SJCRH30 (cell line): ENCODE data around the gene RFX5. TPM values are rescaled to one million over a fixed set of nuclear protein-coding genes. Genes with fewer than 3 reads are reported as not detected.
"Not testable (repeated sequence)": the region's sequence is repeated elsewhere in the genome, so short reads cannot be mapped to it uniquely, and the experiment has no call there.

Source experiments
- DNase-seq, 2 experiments: peaks; one replicate each; pipeline ENCODE4 v3.0.0-alpha.2; 2015 to 2020
- H3K27ac ChIP-seq: fragments of 250-450 bp; sonication (Bioruptor Pico); 2 replicates; pipeline ENCODE4 v1.5.1; 2020; ENCODE audit warnings: mild to moderate bottlenecking, moderate library complexity
- H3K27me3 ChIP-seq: fragments of 250-450 bp; sonication (Bioruptor Pico); 2 replicates; pipeline ENCODE4 v1.5.1; 2020; ENCODE audit warnings: mild to moderate bottlenecking, moderate library complexity
- H3K36me3 ChIP-seq: fragments of 250-450 bp; sonication (Bioruptor Pico); 2 replicates; pipeline ENCODE4 v1.5.1; 2020; ENCODE audit warnings: mild to moderate bottlenecking, moderate library complexity
- H3K4me1 ChIP-seq: fragments of 250-450 bp; sonication (Bioruptor Pico); 2 replicates; pipeline ENCODE4 v1.5.1; 2020; ENCODE audit warnings: mild to moderate bottlenecking, moderate library complexity
- H3K4me3 ChIP-seq: fragments of 250-450 bp; sonication (Bioruptor Pico); 2 replicates; pipeline ENCODE4 v1.5.1; 2020; ENCODE audit warnings: mild to moderate bottlenecking, moderate library complexity
- H3K9me3 ChIP-seq: fragments of 250-450 bp; sonication (Bioruptor Pico); replicated peaks from 2 replicates; pipeline ENCODE4 v1.5.1; 2020; ENCODE audit warnings: mild to moderate bottlenecking, moderate library complexity
- total RNA-seq: library from RNA; depleted of rRNA; stranded (reverse); fragments of >200 nt; shearing (Covaris generic); gene quantifications from 2 replicates; pipeline ENCODE4 v1.2.3, GENCODE V29; 2014

Gene RFX5
- total RNA-seq, 1 experiment from 2014 or later = 33.2 TPM

DNA sequence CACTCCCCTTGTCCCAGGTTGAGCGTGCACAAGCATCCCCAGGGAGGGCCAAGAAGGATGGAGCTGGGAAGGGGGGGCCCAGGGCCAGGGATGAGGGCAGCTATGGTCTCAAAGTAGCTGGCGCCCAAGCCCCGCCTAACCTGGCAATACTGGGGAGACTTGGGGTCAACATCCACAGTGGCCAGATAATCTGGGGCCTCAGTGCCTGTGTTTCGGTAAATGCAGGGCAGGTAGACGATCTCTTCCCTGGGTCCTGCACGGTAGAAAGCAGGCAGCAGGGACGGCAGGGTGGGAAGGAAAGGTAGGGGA, 22.2 kb upstream of the RFX5 start:
- DNase-seq = no peak
- Histone ChIP-seq H3K9me3 (no peaks in the 10 kb centered on the region), H3K36me3 (no peaks in the 10 kb centered on the region), H3K27me3 (no peaks in the 10 kb centered on the region), H3K4me3 (no peak overlapping the region), H3K4me1 (peaks cover 19% of the 10 kb centered on the region), H3K27ac (no peak overlapping the region)

DNA sequence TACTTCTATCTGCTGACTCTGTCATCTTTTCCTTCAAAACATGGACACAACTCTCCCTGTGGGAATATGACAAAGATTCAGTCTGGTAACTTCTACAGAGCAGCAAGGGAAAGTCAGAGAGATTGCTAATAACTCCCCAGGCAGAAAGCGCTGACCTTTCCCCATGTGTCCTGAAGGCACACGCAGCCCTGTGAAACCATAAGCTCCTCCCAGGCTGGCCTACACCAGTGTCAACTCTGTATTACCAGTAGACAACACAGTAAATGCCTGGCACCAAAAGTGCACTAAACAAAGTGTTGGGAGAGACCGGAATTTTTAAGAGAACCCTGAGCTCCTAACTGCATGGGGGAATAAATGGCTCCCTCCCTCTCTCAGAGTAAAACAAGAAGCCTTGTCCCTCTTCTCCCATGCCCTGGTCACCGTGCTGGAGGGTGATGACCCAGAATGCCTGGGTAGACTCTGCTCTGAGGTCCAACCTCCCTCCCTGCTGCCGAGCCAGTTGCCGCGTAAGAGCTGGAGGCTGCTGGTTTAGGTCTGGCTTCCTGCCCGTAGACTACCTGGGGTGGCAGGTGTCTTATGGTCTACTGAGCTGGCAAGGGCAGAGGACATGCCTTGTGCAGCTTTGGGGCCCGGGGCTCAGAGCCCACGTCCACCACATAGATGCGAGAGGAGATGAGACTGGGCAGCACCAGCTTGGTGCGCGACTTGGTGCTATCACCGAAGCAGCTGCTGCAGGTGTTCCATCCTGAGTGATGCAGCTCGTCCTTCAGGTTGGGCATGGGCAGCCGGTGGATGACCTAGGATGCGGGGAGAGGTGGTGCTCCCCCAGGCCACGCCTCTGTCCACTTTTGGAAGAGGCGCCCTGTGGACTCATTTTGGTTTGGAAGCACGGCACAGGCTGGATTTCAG, 21.6 kb upstream of the RFX5 start:
- H3K27ac ChIP-seq = no peak overlapping the region
- H3K9me3 ChIP-seq = no peaks in the 10 kb centered on the region
- H3K4me1 ChIP-seq = peaks cover 19% of the 10 kb centered on the region
- no peaks in the 10 kb centered on the region for H3K27me3 ChIP-seq
- DNase-seq = no peak
- H3K4me3 ChIP-seq = no peak overlapping the region
- no peaks in the 10 kb centered on the region for H3K36me3 ChIP-seq

DNA sequence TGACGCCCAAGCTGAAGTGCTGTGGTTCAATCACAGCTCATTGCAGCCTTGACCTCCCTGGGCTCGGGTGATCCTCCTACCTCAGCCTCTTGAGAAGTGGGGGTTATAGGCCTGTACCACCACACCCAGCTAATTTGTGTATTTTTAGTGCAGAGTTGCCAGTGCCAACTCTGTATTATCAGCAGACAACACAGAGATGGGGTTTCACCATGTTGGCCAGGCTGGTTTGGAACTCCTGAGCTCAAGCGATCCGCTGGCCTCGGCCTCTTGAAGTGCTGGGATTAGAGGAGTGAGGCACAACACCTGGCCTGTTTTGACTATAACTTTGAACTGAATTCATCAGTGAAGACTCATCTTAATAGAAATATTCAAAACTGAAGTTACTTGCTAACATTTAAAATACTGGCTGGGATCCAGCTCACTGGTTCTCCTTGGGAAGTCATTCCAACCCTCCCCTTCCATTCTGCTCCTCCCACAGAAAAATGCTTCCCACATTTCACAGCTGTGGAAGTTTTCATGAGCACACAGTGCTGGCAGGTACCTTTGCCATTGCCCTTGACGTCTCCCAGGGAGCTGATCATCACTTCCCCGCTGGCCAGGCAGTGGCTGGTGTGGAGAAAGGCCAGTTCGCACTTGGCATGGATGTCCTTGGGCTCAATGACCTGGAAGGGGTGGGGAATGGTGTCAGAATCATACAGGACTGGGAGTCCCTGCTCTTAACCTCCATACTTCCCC, 20.8 kb upstream of the RFX5 start:
- no peak for DNase-seq
- H3K4me1 ChIP-seq = peaks cover 16% of the 10 kb centered on the region
- H3K9me3 ChIP-seq = no peaks in the 10 kb centered on the region
- H3K27ac ChIP-seq = no peak overlapping the region
- H3K36me3 ChIP-seq = no peaks in the 10 kb centered on the region
- H3K4me3 ChIP-seq = no peak overlapping the region
- H3K27me3 ChIP-seq = no peaks in the 10 kb centered on the region

DNA sequence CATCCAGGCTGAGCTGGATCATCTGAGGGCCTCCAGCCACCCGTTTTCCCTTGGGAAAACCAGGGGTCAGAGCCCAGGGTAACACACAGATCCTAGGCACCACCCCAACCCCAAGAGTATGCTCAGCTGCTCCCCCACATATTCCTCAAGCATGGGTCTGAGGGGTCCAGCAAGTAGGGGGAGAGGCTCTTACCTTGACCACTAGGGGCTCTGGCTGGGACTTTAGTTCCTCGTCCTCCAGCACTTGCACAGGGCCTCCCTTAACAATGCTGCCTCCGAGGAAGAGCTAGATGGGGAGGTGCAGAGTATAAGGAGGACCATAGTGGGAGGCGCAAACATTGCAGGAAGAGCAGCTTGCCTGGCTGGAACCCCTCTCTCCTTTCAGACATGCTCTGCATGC, 17.9 kb upstream of the RFX5 start:
- Histone ChIP-seq H3K4me3 (no peak overlapping the region), H3K36me3 (no peaks in the 10 kb centered on the region), H3K4me1 (peaks cover 1% of the 10 kb centered on the region; the same call in 1 of the 2 replicates), H3K27me3 (no peaks in the 10 kb centered on the region), H3K9me3 (no peaks in the 10 kb centered on the region), H3K27ac (no peak overlapping the region)
- DNase-seq = no peak

DNA sequence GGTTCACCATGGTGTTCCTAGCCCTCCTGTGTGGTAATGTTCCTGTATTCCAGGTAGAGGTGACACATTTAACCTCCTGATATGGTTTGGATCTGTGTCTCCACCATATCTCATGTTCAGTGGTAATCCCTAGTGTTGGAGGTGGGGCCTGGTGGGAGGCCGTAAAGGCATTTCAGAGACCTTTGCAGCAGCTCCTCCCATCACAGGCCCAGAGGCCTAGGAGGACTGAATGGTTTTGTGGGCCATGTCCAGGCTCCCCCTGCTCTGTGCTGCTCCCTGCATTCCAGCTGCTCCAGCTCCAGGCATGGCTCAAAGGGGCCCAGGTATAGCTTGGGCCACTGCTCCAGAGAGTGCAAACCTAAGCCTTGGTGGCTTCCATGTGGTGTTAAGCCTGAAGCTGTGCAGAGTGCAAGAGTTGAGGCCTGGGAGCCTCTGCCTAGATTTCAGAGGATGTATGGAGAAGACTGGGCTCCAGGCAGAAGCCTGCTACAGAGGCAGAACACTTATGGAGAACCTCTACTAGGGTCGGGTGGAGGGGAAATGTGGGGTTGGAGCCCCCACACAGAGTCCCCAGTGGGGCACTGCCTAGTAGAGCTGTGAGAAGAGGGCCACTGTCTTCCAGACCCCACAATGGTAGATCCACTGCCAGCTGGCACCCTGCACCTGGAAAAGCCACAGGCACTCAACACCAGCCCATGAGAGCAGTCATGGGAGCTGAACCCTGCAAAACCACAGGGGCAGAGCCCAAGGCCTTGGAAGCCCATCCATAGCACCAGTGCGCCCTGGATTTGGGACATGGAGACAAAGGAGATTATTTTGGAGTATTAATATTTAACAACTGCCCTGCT, 15.5 kb upstream of the RFX5 start:
- H3K27me3 ChIP-seq = no peaks in the 10 kb centered on the region
- H3K36me3 ChIP-seq = no peaks in the 10 kb centered on the region
- no peaks in the 10 kb centered on the region for H3K9me3 ChIP-seq
- no peaks in the 10 kb centered on the region for H3K4me1 ChIP-seq
- no peak for DNase-seq
- H3K27ac ChIP-seq = no peak overlapping the region
- no peak overlapping the region for H3K4me3 ChIP-seq

DNA sequence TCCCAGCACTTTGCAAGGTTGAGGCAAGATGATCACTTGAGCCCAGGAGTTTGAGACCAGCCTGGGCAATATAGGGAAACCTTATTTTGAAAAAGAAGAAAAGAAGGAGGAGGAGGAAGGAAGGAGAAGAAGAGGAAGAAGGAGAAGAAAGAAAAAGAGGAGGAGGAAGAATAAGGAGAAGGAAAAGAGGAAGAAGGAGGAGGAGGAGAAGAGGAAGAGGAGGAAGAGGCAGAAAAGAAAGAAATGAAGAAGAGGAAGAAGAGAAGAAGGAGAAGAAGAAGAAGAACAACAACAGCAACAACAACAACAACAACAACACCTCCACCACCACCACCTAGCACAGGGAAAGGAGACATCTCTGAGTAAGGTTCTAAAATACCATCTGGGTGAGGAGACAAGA, 14.8 kb upstream of the RFX5 start:
- Histone ChIP-seq H3K4me1 (no peaks in the 10 kb centered on the region), H3K4me3 (no peak overlapping the region), H3K27me3 (no peaks in the 10 kb centered on the region), H3K36me3 (no peaks in the 10 kb centered on the region), H3K27ac (no peak overlapping the region), H3K9me3 (no peaks in the 10 kb centered on the region)
- no peak for DNase-seq

DNA sequence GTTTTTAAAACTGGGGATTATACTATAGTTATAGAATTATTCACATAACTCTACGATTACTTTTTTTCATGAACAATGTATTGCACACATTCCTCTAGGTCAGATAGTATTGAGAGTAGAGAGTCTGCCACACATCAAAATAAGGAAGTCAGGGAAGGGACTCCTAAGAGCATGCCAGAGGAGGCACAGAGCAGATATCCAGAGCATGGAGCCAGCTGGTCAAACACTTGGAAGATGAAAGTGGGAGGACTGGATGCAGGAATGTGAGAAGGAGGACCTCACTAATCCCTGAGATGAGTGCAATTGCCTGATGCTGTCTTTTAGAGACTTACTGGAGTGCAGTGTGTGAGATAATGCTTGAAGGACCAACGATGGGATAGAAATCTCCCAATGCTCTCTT, 9.6 kb upstream of the RFX5 start:
- Histone ChIP-seq H3K4me1 (no peaks in the 10 kb centered on the region), H3K9me3 (no peaks in the 10 kb centered on the region; the same call in 1 of the 2 replicates), H3K36me3 (no peaks in the 10 kb centered on the region), H3K27me3 (no peaks in the 10 kb centered on the region), H3K4me3 (no peak overlapping the region), H3K27ac (no peak overlapping the region)
- DNase-seq = no peak

DNA sequence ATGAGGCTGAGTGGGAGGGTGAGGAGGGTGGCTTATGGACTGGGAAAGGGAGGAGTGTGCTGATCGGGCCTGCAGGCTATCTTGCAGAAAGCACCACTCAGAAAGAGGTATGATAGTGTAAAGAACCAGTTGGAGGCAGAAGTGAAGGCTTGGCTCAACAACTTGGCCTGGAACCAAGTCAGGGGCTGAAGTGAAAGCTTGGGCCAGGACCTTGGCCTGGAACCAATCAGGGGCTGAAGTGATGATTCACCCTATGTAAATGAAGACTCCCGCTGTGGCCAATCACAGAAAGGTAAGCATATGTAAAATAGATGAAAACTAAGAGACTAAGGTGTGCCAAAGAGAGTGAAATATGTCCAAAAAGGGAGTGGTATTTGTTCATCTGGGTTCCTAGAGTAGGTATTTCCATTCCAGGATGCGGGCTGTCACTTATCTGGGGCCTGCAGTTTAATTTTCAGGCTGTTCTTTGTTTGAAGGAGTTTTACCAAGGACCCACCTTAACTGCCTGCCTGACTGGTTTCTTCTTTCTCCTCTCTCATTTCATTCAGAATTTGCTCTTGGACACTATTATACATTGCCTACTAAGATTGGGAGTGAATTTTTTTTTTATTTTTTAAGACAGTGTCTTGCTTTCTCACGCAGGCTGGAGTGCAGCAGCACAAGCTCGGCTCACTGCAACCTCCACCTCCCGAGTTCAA, 5.1 kb upstream of the RFX5 start:
- DNase-seq = peak in 1 of 2 experiments; percentile 19

DNA sequence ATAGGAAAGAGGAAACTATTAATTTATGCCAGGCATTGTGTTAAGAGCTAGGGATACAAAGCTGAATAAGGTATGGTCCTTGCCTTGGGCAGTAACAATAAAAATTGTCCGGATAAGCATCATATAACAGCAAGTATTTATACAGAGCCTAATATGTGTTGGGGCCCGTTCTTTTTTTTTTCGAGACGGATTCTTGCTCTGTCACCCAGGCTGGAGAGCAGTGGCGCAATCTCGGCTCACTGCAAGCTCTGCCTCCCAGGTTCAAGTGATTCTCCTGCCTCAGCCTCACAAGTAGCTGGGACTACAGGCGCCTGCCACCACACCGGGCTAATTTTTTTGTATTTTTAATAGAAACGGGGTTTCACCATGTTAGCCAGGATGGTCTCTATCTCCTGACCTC, 3.3 kb upstream of the RFX5 start:
- not testable (repeated sequence) for DNase-seq

More for the DNA sequence above, 5.1 kb upstream of the RFX5 start:
- H3K9me3 ChIP-seq = no peaks in the 10 kb centered on the region; the same call in none of the 2 replicates
- H3K27ac ChIP-seq = no peak overlapping the region
- H3K36me3 ChIP-seq = no peaks in the 10 kb centered on the region
- no peak overlapping the region for H3K4me3 ChIP-seq
- H3K4me1 ChIP-seq = peaks cover 5% of the 10 kb centered on the region; the same call in 1 of the 2 replicates
- H3K27me3 ChIP-seq = no peaks in the 10 kb centered on the region

DNA sequence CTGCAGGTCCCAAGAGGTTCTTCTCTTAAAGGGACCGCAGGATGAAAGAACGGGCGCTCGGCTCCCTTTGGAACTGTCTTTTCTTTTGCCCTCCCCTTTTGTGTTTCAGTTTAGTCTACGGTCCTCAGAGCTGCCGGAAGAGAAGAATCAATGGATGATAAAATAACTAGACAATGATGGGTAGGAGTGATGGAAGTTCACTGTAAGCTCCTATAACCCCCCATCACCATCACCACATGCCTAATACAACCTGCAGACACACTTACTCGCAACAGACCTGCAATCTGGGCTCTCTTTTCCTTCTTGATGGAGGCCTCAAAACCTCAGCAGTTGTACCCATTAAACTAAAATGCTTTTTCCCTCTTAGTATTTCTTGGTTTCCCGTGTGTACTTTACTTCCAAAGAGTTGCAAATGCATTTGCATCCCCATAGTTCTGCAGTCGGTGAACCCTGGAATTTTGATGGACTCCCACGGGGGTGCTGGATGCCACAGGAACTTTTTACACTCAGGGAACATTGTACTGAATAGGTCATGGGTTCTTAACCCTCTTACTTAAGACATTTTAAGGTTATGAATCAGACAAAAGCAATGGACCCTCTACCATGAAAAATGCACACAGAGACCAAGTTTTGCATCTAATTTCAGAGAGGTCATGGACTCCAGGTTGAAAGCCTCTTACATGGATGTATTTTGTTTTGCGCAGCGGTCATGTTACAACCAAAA, 633 bp upstream of the RFX5 start:
- H3K27me3 ChIP-seq = no peaks in the 10 kb centered on the region
- peaks cover 5% of the 10 kb centered on the region; the same call in 1 of the 2 replicates for H3K4me1 ChIP-seq
- no peak for DNase-seq
- H3K4me3 ChIP-seq = peak overlapping the region; percentile 66
- H3K36me3 ChIP-seq = 0 out of 2 replicates have a peak, but pooled peaks cover 5% of the 10 kb centered on the region
- no peaks in the 10 kb centered on the region; the same call in none of the 2 replicates for H3K9me3 ChIP-seq
- peak overlapping the region; percentile 78 for H3K27ac ChIP-seq

More for the DNA sequence above, 3.3 kb upstream of the RFX5 start:
- not testable (repeated sequence) for H3K36me3 ChIP-seq, H3K4me1 ChIP-seq, H3K4me3 ChIP-seq, H3K9me3 ChIP-seq, H3K27ac ChIP-seq, H3K27me3 ChIP-seq

DNA sequence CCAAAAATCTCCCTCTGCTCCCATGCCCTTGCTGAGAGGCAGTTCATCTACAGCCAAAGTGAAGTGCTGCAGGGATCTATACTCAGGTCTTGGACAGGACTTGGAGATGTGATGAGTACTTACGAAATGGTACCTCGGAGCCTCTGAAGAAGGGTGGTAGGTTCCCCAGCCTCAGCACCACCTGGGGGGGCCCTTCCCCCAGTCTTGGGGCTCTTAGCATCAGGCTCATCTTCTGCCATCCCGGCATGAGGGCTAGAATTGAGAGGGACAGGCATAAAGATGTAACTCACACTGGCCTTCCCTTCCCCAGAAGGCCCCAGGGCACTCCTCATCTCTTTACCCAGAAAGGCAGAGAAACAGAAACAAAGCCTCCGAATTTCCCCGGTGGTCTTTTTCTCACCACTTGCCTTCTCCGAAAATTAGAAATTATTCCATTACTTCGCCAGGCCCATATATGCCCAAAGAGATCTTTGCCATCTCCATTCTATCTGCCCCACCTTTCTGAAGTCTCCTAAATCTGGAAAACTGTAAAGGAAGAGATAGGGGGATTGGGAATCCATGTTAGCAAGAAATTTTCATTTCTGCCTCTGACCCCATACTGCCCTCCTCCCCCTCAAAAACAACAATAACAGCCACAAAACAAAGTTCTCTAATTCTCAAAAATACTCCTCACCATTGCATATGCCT, 827 bp downstream of the RFX5 start:
- Histone ChIP-seq H3K36me3 (0 out of 2 replicates have a peak, but pooled peaks cover 5% of the 10 kb centered on the region), H3K4me3 (peak overlapping the region; percentile 66), H3K27ac (peak overlapping the region; percentile 78), H3K9me3 (no peaks in the 10 kb centered on the region; the same call in 1 of the 2 replicates), H3K4me1 (peaks cover 5% of the 10 kb centered on the region; the same call in 1 of the 2 replicates), H3K27me3 (no peaks in the 10 kb centered on the region)
- no peak for DNase-seq

DNA sequence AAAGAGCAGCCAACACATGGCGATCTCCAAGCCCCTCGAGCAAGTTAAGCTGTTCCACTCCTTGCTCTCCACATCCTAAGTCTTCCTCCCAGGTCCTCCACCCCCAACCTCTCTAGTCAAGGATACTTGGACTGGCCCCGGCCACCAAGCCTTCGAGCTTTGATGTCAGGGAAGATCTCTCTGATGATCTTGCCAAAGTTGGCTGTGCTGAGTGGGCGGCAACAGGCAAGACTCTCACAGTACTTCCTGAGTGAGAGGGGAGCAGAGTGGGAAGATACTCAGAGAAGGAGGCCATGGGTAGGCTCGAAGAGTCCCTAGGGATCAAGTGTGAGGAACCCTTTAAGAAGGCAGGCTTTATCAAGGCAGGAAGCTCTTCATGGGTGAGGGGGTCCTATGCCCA, 2.8 kb downstream of the RFX5 start:
- Histone ChIP-seq H3K36me3 (0 out of 2 replicates have a peak, but pooled peaks cover 5% of the 10 kb centered on the region), H3K27me3 (no peaks in the 10 kb centered on the region), H3K4me1 (peaks cover 10% of the 10 kb centered on the region), H3K27ac (no peak overlapping the region), H3K4me3 (no peak overlapping the region), H3K9me3 (no peaks in the 10 kb centered on the region)
- no peak for DNase-seq

DNA sequence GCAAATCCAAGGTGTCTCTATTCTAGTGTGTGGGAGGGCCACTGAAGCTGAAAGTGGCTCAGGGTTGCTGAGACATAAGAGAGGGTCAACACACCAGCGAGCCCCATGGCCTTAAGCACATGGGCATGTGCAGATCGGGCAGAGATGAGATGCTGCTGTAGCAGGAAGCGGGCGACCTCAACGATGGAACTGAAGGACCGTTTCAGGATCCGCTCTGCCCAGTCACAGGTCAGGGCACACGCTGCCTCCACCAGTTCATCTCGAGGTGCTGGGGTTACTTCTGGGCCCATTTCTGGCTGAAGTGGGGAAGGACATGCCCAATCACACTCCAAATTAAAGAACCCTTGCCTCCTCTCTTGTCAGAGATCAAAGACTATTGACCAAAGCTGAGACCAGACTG, 3.5 kb downstream of the RFX5 start:
- Histone ChIP-seq H3K27ac (no peak overlapping the region), H3K4me3 (no peak overlapping the region), H3K4me1 (peaks cover 10% of the 10 kb centered on the region), H3K27me3 (no peaks in the 10 kb centered on the region), H3K36me3 (0 out of 2 replicates have a peak, but pooled peaks cover 5% of the 10 kb centered on the region), H3K9me3 (no peaks in the 10 kb centered on the region)
- DNase-seq = no peak
